Uterus (tissue), 4 donors: ENCODE data around the gene TCTN3. TPM values are rescaled to one million over a fixed set of nuclear protein-coding genes. Genes with fewer than 3 reads are reported as not detected.
"Not testable (repeated sequence)": the region's sequence is repeated elsewhere in the genome, so short reads cannot be mapped to it uniquely, and the experiment has no call there.

Source experiments
- DNase-seq, 2 donors: peaks; one replicate each; pipeline ENCODE4 v3.0.0-alpha.2; 2019 to 2020
- H3K27ac ChIP-seq, 2 donors: fragments of 200-600 bp; sonication (generic); 1 replicate in 1 of 2; 2 replicates in 1 of 2; pipeline ENCODE4 v1.5.1; 2016 to 2018
- H3K27me3 ChIP-seq, 2 donors: fragments of 200-600 bp; sonication (generic); one replicate each; pipeline ENCODE4 v1.5.1; 2018 to 2019; ENCODE audit warnings: control low read depth in 1 of 2
- H3K36me3 ChIP-seq, 2 donors: fragments of 200-600 bp; sonication (generic); one replicate each; pipeline ENCODE4 v1.5.1; 2019; ENCODE audit warnings: control low read depth in 1 of 2
- H3K4me1 ChIP-seq, 2 donors: fragments of 200-600 bp; sonication (generic); one replicate each; pipeline ENCODE4 v1.5.1; 2018 to 2019; ENCODE audit warnings: control low read depth in 1 of 2
- H3K4me3 ChIP-seq, 2 donors: fragments of 200-600 bp; sonication (generic); 1 replicate in 1 of 2; 2 replicates in 1 of 2; pipeline ENCODE4 v1.5.1; 2018 to 2019; ENCODE audit warnings: mild to moderate bottlenecking in 1 of 2
- H3K9me3 ChIP-seq, 2 donors: fragments of 200-600 bp; sonication (generic); one replicate each; pipeline ENCODE4 v1.5.1; 2019; ENCODE audit warnings: control low read depth in 1 of 2
- CTCF ChIP-seq, 4 experiments: fragments of 200-600 bp in 2 of 4; fragments of 450-650 bp in 2 of 4; sonication (generic) in 2 of 4; IDR thresholded peaks; one replicate each; pipeline ENCODE4 v1.5.1; 2016 to 2019; ENCODE audit warnings: antibody characterized with exemption in 4 of 4, mild to moderate bottlenecking in 2 of 4, moderate library complexity in 1 of 4
- POLR2A ChIP-seq, 2 donors: fragments of 450-650 bp; IDR thresholded peaks; one replicate each; pipeline ENCODE4 v1.6.1; 2016; ENCODE audit warnings: antibody characterized with exemption in 2 of 2, mild to moderate bottlenecking in 1 of 2, moderate library complexity in 1 of 2
- intact Hi-C: fragments of 100-400 bp; cut with DNase I; formaldehyde crosslinking; loops from one replicate; pipeline ENCODE4 v1.15.1; 2023; ENCODE audit warnings: low total_unique reads
- total RNA-seq, 4 donors: library from RNA; depleted of rRNA in 3 of 4; stranded (reverse); fragments of >200 nt in 3 of 4; gene quantifications; one replicate each; pipeline versions ENCODE4 v1.1.0 to v1.2.4, GENCODE V29; 2014 to 2023
- donor health status: DM: yes; HTN: yes; CAD: no.

The TCTN3 gene
- total RNA-seq, 4 donors from 2014 or later, result 27.6 to 41.9 (median 30.6) TPM

GRCh38 chr10:95688648-95689047 lies 5.1 kb downstream of the TCTN3 start:
- TF ChIP-seq POLR2A (IDR thresholded peaks at IDR 0.05), result no peak
- no peak for TF ChIP-seq CTCF (IDR thresholded peaks at IDR 0.05)
- DNase-seq, result no peak
- Histone ChIP-seq H3K27me3 (no peaks in the 10 kb centered on the region), H3K27ac (no peak overlapping the region), H3K4me1 (peaks cover 4 to 12% of the 10 kb centered on the region in 2 donors), H3K9me3 (no peaks in the 10 kb centered on the region), H3K4me3 (no peak overlapping the region), H3K36me3 (no peaks in the 10 kb centered on the region)
- intact Hi-C loops, result no loop called here

GRCh38 chr10:95683966-95684365 lies 9.8 kb downstream of the TCTN3 start:
- intact Hi-C loops, result no loop called here
- Histone ChIP-seq H3K4me1 (no peaks in the 10 kb centered on the region), H3K27ac (no peak overlapping the region), H3K9me3 (no peaks in the 10 kb centered on the region), H3K27me3 (no peaks in the 10 kb centered on the region), H3K4me3 (no peak overlapping the region), H3K36me3 (no peaks in the 10 kb centered on the region)
- TF ChIP-seq CTCF (IDR thresholded peaks at IDR 0.05) (no peak), POLR2A (IDR thresholded peaks at IDR 0.05) (no peak)
- no peak for DNase-seq

- Histone ChIP-seq H3K4me3 (no peak overlapping the region), H3K36me3 (no peaks in the 10 kb centered on the region), H3K27ac (no peak overlapping the region), H3K27me3 (no peaks in the 10 kb centered on the region), H3K9me3 (no peaks in the 10 kb centered on the region), H3K4me1 (no peaks in the 10 kb centered on the region)
- DNase-seq, result no peak
- TF ChIP-seq POLR2A (IDR thresholded peaks at IDR 0.05) (no peak), CTCF (IDR thresholded peaks at IDR 0.05) (no peak)
- intact Hi-C loops, result no loop called here
Measured at GRCh38 chr10:95675403-95676116, 18.2 kb downstream of the TCTN3 start.

- intact Hi-C loops, result no loop called here
- H3K27ac ChIP-seq, result no peak overlapping the region
- TF ChIP-seq POLR2A (IDR thresholded peaks at IDR 0.05), result no peak
- TF ChIP-seq CTCF (IDR thresholded peaks at IDR 0.05), result no peak
- H3K27me3 ChIP-seq, result no peaks in the 10 kb centered on the region
- H3K9me3 ChIP-seq, result no peaks in the 10 kb centered on the region
- no peaks in the 10 kb centered on the region for H3K36me3 ChIP-seq
- no peak overlapping the region for H3K4me3 ChIP-seq
- H3K4me1 ChIP-seq, result no peaks in the 10 kb centered on the region
- no peak for DNase-seq
Measured at GRCh38 chr10:95674643-95675042, 19.1 kb downstream of the TCTN3 start.

- H3K4me3 ChIP-seq, intact Hi-C loops, H3K4me1 ChIP-seq, H3K9me3 ChIP-seq, H3K27ac ChIP-seq, H3K27me3 ChIP-seq, DNase-seq, H3K36me3 ChIP-seq: not testable (repeated sequence)
Measured at GRCh38 chr10:95672641-95673040, 21.1 kb downstream of the TCTN3 start.

GRCh38 chr10:95664543-95664942 lies 29.2 kb downstream of the TCTN3 start:
- TF ChIP-seq CTCF (IDR thresholded peaks at IDR 0.05) (no peak), POLR2A (IDR thresholded peaks at IDR 0.05) (no peak)
- H3K9me3 ChIP-seq, result no peaks in the 10 kb centered on the region
- intact Hi-C loops, result no loop called here
- H3K4me3 ChIP-seq, result no peak overlapping the region
- H3K36me3 ChIP-seq, result no peaks in the 10 kb centered on the region
- DNase-seq, result no peak
- H3K4me1 ChIP-seq, result no peaks in the 10 kb centered on the region
- H3K27me3 ChIP-seq, result no peaks in the 10 kb centered on the region
- no peak overlapping the region for H3K27ac ChIP-seq
